Measurements from ENCODE around the gene MAN1C1. TPM values are rescaled to one million over a fixed set of nuclear protein-coding genes. Genes with fewer than 3 reads are reported as not detected.

MAN1C1 gene
- total RNA-seq, 2 experiments from 2014 or later = 16.8 to 17.9 TPM

DNA sequence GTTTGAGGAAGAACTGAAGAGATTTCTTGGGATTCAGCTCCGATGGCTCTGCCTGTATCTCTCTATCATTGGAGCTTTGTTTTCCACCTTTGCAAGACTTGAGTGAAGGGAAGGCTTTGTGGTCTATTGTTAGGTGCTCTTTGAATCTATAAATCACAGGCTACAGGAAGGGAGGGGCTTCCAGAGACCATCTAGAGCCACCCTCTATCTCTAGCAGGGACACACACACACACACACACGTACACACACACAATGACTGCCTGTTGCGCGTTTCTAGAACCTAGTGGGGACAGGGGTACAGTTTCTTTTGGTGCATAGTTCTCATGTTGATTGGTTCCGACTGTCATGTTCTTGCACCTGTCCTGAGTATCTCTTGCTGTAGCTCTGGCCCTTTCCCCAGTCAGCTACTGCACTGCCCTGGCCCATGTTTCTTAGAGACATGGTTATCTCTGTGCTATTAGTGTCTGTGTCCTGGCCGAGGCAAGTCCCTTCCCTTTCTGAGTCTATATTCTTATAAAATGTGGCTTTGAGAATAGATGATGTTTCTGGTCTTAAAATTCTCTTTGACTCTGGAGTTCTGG lies 60.7 kb downstream of the MAN1C1 start:
- POLR2A ChIA-PET = interaction anchor here (1.1 to 1.7 kb wide), 4 partner anchors 11 to 97 kb away, joined by 3 to 8 read pairs (median 4); no protein-coding TSS in a partner anchor
- Mint-ChIP-seq H3K27me3 (ENCODE audit: low read depth) (peaks cover 49% of the 10 kb centered on the region), H3K9me3 (ENCODE audit: insufficient read depth) (no peaks in the 10 kb centered on the region), H3K4me1 (ENCODE audit: low read depth) (peaks cover 62% of the 10 kb centered on the region), H3K36me3 (ENCODE audit: low read depth) (peaks cover 44% of the 10 kb centered on the region), H3K4me3 (peak overlapping the region; percentile 65), H3K27ac (no peak overlapping the region)
- no peak for ATAC-seq
- DNase-seq = no peak
- CTCF ChIA-PET = interaction anchor here (0.8 to 2.5 kb wide), 9 partner anchors 9 to 158 kb away, joined by 3 to 16 read pairs (median 4); no protein-coding TSS in a partner anchor

DNA sequence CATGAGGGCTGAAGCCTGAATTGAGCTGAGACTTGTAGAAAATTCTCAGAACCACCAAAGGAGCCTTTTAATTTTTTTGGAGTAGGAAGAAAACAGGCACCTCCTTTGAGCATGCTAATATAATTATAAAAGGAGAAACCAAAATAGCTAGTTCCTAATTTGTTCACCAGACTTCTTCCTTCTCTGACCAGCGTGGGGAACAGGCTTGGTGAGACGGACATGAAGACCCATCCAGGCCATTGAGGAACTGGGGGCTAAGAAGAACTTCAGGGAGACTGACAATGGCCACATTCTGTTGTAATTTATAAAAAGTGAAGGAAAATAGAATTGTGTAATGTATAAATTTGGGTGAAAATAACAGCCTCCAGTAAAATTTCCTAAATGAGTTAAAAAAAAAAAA lies 62.6 kb downstream of the MAN1C1 start:
- peaks cover 46% of the 10 kb centered on the region for H3K4me1 Mint-ChIP-seq (ENCODE audit: low read depth)
- peaks cover 41% of the 10 kb centered on the region for H3K27me3 Mint-ChIP-seq (ENCODE audit: low read depth)
- POLR2A ChIA-PET = interaction anchor here (0.6 to 1.2 kb wide), 2 partner anchors 28 to 61 kb away, joined by 3 read pairs; no protein-coding TSS in a partner anchor

DNA sequence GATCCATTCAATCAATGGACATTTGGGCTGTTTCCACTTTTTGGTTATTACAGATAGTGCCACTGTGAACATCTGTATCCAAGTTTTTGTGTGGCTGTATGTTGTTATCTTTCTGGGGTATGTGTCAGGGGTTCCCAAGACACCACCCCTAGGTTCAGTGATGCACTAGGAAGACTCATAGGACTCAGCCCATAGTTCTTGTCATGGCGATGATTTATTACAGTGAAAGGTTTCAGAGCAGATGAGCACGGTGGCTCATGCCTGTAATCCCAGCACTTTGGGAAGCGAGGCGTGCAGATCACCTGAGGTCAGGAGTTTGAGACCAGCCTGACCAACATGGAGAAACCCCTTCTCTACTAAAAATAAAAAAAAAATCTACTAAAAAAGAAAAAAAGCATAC lies 64.1 kb downstream of the MAN1C1 start:
- ChIA-PET POLR2A (no interaction called here), CTCF (interaction anchor here (0.6 kb wide), 1 partner anchor 617 kb away, joined by 3 read pairs; no protein-coding TSS in a partner anchor)
- DNase-seq (no peak), ATAC-seq (no peak)
- H3K36me3 Mint-ChIP-seq (ENCODE audit: low read depth) = peaks cover 30% of the 10 kb centered on the region
- no peaks in the 10 kb centered on the region for H3K9me3 Mint-ChIP-seq (ENCODE audit: insufficient read depth)
- peaks cover 31% of the 10 kb centered on the region for H3K4me1 Mint-ChIP-seq (ENCODE audit: low read depth)
- H3K4me3 Mint-ChIP-seq = no peak overlapping the region
- H3K27me3 Mint-ChIP-seq (ENCODE audit: low read depth) = peaks cover 41% of the 10 kb centered on the region
- H3K27ac Mint-ChIP-seq = no peak overlapping the region

More for the DNA sequence above, 62.6 kb downstream of the MAN1C1 start:
- Mint-ChIP-seq H3K36me3 (ENCODE audit: low read depth) (peaks cover 37% of the 10 kb centered on the region), H3K9me3 (ENCODE audit: insufficient read depth) (no peaks in the 10 kb centered on the region), H3K27ac (no peak overlapping the region), H3K4me3 (no peak overlapping the region)
- DNase-seq (no peak), ATAC-seq (no peak)
- CTCF ChIA-PET = interaction anchor here (0.8 to 1.2 kb wide), 2 partner anchors 19 to 319 kb away, joined by 3 read pairs; partner anchors contain the start of gene PAFAH2

DNA sequence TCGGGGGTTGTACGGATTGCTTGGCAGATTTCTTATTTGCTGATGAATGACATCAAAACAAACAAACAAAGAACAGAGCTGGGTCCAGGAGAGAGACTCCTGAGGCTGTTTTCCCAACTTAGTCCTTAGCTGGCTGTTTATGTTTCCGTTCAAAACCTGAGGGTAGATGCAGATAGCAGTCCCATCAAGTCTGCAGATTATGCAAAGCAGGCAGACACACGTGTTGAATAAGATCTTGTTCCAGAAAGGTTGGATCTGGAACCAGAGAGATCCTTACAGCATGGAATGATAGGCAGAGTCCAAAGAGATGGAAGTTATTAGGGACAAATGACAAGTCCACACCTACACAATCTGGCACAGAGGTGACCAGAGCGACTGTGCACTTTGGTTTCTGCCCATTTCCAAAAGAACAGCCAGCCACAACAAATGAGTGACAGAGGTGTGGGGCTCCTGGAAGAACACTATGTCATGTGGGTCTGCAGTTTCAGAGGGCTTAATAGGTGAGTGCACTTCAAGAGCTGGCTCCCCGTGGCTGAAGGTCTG lies 65.5 kb downstream of the MAN1C1 start:
- ATAC-seq (no peak), DNase-seq (no peak)
- Mint-ChIP-seq H3K27me3 (ENCODE audit: low read depth) (peaks cover 42% of the 10 kb centered on the region), H3K4me1 (ENCODE audit: low read depth) (peaks cover 16% of the 10 kb centered on the region), H3K9me3 (ENCODE audit: insufficient read depth) (no peaks in the 10 kb centered on the region), H3K36me3 (ENCODE audit: low read depth) (peaks cover 32% of the 10 kb centered on the region), H3K27ac (no peak overlapping the region), H3K4me3 (no peak overlapping the region)
- POLR2A ChIA-PET = no interaction called here
- CTCF ChIA-PET = interaction anchor here (0.7 kb wide), 1 partner anchor 10 kb away, joined by 3 read pairs; no protein-coding TSS in a partner anchor

DNA sequence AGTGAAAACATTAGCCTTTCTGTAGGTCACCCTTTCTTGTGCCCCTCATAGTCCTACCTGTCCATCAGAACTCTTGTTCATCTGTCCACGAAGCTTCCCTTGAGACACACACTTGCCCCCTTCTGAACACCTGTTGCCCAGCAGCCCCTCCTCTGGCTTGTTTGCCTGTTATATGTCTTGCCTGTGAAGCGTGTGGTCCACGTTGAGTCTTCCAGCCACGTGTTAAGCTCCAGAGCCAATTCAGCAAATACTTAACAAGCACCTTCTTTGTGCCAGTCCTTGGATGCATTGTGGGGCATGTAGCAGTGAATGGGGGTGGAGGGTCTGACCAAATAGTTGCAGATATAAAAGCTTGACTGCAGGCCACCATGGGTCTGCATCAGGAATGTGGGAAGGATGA lies 66.6 kb downstream of the MAN1C1 start:
- H3K27me3 Mint-ChIP-seq (ENCODE audit: low read depth) = peaks cover 35% of the 10 kb centered on the region
- H3K4me3 Mint-ChIP-seq = no peak overlapping the region
- ChIA-PET CTCF (no interaction called here), POLR2A (interaction anchor here (1.5 kb wide), 1 partner anchor 15 kb away, joined by 3 read pairs; no protein-coding TSS in a partner anchor)
- DNase-seq (no peak), ATAC-seq (no peak)
- H3K4me1 Mint-ChIP-seq (ENCODE audit: low read depth) = peaks cover 8% of the 10 kb centered on the region
- H3K27ac Mint-ChIP-seq = no peak overlapping the region
- H3K36me3 Mint-ChIP-seq (ENCODE audit: low read depth) = peaks cover 31% of the 10 kb centered on the region
- no peaks in the 10 kb centered on the region for H3K9me3 Mint-ChIP-seq (ENCODE audit: insufficient read depth)

DNA sequence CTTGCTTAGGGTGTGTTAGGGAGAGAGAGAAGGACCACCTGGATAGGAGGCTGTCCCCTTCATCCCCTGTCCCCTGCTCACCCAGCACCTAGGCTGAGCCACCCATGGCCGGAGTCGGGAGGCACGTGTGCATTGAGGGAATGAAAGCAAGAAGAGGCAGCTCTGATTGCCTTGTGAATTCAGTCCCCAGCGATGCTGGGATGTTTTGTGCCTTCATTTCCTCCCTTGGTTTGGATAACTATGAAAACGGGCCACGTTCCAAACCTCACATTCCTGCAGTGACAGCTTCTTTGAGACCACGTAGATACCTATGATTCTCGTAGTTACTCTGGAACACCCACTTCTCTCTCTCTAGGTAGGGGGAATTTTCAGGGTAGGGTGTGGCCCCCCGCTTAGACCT lies 67.1 kb downstream of the MAN1C1 start:
- no peak for ATAC-seq
- peaks cover 33% of the 10 kb centered on the region for H3K27me3 Mint-ChIP-seq (ENCODE audit: low read depth)

DNA sequence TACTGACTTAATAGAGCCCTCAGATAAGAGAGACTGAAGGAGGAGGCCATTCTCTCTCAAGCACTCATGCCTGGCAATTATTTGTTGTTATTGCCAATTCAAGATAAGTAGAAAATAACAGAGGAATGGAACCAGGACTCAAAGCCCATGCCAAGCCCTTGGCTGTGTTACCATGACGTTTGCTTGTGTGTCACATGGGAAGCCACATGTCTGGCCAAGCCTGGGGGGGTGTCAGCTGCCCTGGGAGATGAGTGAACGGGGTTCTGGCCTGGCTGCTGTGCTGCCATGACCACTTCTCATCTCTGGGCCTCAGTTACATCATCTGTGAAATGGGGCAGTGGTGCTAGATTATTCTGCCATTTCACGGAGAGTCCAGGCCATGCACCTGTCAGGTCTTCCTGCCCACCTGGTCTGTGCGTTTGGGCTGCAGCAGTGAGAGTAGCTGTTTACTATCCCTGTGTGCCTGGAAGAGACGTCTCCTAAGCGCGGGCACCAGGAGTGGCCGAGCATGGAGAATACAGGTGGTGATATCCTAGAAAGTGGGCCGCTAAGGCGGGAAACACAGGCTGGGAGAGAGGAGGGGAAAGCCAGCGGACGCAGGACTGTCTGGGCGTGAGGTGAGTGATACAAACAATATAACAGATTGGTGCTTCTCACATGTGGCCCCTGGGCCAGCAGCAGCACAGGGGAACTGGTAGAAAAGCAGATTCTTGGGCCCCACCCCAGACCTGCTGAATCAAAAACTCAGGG lies 67.8 kb downstream of the MAN1C1 start:
- H3K27me3 Mint-ChIP-seq (ENCODE audit: low read depth) = peaks cover 30% of the 10 kb centered on the region
- DNase-seq (no peak), ATAC-seq (no peak)
- no peaks in the 10 kb centered on the region for H3K9me3 Mint-ChIP-seq (ENCODE audit: insufficient read depth)
- H3K4me1 Mint-ChIP-seq (ENCODE audit: low read depth) = peaks cover 6% of the 10 kb centered on the region
- no peak overlapping the region for H3K27ac Mint-ChIP-seq
- H3K4me3 Mint-ChIP-seq = no peak overlapping the region
- ChIA-PET CTCF (no interaction called here), POLR2A (interaction anchor here (1.5 kb wide), 1 partner anchor 16 kb away, joined by 3 read pairs; no protein-coding TSS in a partner anchor)
- H3K36me3 Mint-ChIP-seq (ENCODE audit: low read depth) = peaks cover 22% of the 10 kb centered on the region

More for the DNA sequence above, 67.1 kb downstream of the MAN1C1 start:
- ChIA-PET POLR2A (interaction anchor here (1.5 kb wide), 1 partner anchor 15 kb away, joined by 3 read pairs; no protein-coding TSS in a partner anchor), CTCF (no interaction called here)
- Mint-ChIP-seq H3K4me3 (no peak overlapping the region), H3K27ac (no peak overlapping the region), H3K9me3 (ENCODE audit: insufficient read depth) (no peaks in the 10 kb centered on the region), H3K4me1 (ENCODE audit: low read depth) (peaks cover 3% of the 10 kb centered on the region), H3K36me3 (ENCODE audit: low read depth) (peaks cover 25% of the 10 kb centered on the region)
- no peak for DNase-seq

DNA sequence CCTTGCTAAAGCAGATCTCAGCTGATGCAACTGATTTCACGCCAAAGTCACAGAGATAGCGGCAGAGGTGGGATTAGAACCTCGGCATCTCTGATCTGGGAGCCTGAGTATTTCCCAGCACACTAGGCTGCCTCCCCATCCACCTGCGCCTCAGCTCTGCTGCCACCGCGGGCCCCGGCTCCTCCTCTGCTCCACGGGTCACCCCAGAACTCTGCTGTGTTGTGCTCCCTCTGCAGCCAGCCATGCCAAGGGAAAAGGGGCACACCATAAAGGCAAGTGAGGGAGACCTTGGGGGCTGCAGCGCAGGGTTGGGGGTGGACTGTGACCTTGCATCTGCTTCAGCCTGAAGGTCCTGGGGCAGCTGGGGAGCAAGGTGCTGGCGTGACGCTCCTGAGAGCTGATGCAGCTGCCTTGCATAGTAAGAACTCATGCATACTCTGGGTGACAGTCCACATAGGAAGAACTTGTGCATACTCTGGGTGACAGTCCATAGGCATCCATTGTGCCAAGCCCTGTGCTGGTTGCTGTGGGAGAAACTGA lies 68.7 kb downstream of the MAN1C1 start:
- Mint-ChIP-seq H3K4me3 (no peak overlapping the region), H3K4me1 (ENCODE audit: low read depth) (peaks cover 14% of the 10 kb centered on the region), H3K27me3 (ENCODE audit: low read depth) (peaks cover 28% of the 10 kb centered on the region), H3K27ac (no peak overlapping the region), H3K9me3 (ENCODE audit: insufficient read depth) (no peaks in the 10 kb centered on the region), H3K36me3 (ENCODE audit: low read depth) (peaks cover 20% of the 10 kb centered on the region)
- DNase-seq (no peak), ATAC-seq (no peak)
- ChIA-PET POLR2A (interaction anchor here (1.3 kb wide), 1 partner anchor 9 kb away, joined by 3 read pairs; no protein-coding TSS in a partner anchor), CTCF (no interaction called here)

DNA sequence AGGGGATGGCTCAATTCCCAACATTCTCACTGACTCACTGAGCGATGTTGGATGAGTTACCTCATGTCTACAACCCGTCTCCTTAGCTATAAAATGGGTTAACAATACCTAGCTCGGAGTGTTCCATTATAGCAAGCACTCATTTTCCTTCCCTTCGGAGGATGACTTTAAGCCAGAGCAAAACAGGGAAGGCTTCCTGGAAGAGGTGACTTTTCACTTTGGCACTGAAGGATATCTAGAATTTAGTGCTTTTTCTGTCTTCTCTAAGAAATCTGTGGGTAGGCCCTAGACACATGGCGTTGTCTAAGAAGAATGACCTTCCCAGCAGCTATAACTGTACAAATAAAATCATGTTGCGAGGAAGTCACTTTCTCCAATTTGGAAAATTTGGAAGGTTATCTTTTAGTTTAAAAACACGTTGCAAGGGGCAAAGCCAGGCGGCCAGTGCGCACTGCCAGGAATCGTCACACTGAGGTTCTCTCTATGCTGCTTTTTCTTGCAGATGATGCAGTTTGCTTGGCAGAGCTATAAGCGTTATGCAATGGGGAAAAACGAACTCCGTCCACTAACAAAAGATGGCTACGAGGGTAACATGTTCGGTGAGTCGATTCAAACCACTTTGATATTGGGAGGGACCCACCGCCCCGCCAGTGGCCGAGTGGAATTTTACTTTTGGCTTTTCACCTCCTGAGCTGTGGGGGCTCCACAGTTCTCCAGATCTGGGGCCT lies 69.5 kb downstream of the MAN1C1 start:
- peaks cover 19% of the 10 kb centered on the region for H3K4me1 Mint-ChIP-seq (ENCODE audit: low read depth)
- ATAC-seq (no peak), DNase-seq (no peak)
- CTCF ChIA-PET = interaction anchor here (1.4 kb wide), 1 partner anchor 10 kb away, joined by 4 read pairs; no protein-coding TSS in a partner anchor
- H3K4me3 Mint-ChIP-seq = no peak overlapping the region
- no peaks in the 10 kb centered on the region for H3K9me3 Mint-ChIP-seq (ENCODE audit: insufficient read depth)
- H3K27me3 Mint-ChIP-seq (ENCODE audit: low read depth) = peaks cover 23% of the 10 kb centered on the region
- POLR2A ChIA-PET = interaction anchor here (1.3 kb wide), 1 partner anchor 10 kb away, joined by 3 read pairs; no protein-coding TSS in a partner anchor
- H3K36me3 Mint-ChIP-seq (ENCODE audit: low read depth) = peaks cover 18% of the 10 kb centered on the region
- no peak overlapping the region for H3K27ac Mint-ChIP-seq

DNA sequence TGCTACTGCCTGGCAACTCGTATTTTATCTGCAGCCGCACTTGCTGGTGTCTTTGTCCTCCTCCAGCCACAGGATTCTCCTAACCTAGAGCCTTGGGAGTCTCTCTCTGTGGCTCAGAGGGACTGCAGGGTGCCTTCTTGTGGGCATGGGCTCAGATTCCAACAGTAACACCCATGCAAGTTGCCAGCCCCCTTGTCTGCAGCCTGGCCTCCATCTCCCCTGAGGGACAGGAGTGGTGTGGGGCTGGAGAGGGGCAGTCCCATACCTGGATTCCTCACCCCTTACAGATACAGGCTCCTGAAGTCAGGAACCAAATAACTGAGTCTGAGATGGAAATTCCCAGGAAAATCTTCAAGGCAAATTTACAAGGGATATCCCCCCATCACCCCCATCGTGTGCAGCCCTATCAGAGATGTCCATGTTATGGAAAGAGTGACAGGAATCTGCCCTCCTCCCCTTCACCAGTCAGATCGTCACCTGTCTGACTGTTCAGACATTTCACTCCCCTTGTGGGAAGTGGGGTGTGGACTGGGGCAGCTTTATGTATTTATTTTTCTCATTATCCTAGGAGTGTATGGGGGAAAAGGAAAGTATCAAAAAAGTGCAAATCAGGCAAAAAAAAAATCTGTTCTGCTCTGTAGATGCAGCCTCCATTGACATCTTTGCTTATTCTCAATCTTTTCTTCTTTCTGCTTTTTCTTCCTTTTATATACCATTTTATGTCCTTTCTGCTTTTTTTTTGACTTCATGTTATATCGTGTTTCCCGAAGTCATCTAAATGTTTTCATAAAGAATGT lies 70.8 kb downstream of the MAN1C1 start:
- DNase-seq = no peak
- Mint-ChIP-seq H3K36me3 (ENCODE audit: low read depth) (peaks cover 18% of the 10 kb centered on the region), H3K27ac (no peak overlapping the region), H3K27me3 (ENCODE audit: low read depth) (peaks cover 17% of the 10 kb centered on the region), H3K4me1 (ENCODE audit: low read depth) (peaks cover 20% of the 10 kb centered on the region), H3K9me3 (ENCODE audit: insufficient read depth) (no peaks in the 10 kb centered on the region), H3K4me3 (no peak overlapping the region)
- ChIA-PET POLR2A (no interaction called here), CTCF (interaction anchor here (1.4 kb wide), 1 partner anchor 11 kb away, joined by 4 read pairs; no protein-coding TSS in a partner anchor)
- ATAC-seq = no peak
